ENCODE data around the gene MARCHF11. TPM values are rescaled to one million over a fixed set of nuclear protein-coding genes. Genes with fewer than 3 reads are reported as not detected.

The MARCHF11 gene
- total RNA-seq, 1 experiment from 2014 or later: not detected

DNA sequence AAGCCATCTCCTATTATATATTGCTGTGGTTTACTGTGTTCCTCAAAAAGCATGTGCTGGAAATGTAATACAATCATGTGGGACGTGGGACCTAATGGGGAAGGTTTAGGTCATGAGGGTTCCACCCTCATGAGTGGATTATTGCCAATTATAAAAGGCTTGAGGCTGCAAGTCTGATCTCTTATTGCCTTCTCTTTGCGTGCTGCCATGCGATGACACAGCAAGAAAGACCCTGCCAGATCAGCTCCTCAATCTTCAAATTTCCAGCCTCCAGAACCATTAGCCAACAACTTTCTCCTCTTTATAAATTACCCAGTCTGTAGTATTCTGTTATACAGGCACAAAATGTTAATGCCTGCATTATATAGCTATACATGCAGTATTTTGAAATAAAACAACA lies 45.4 kb downstream of the MARCHF11 start:
- no peak for DNase-seq (ENCODE audit: low read depth)

GRCh38 chr5:16131878-16132277 lies 47.7 kb downstream of the MARCHF11 start:
- no peak for DNase-seq (ENCODE audit: low read depth)

DNA sequence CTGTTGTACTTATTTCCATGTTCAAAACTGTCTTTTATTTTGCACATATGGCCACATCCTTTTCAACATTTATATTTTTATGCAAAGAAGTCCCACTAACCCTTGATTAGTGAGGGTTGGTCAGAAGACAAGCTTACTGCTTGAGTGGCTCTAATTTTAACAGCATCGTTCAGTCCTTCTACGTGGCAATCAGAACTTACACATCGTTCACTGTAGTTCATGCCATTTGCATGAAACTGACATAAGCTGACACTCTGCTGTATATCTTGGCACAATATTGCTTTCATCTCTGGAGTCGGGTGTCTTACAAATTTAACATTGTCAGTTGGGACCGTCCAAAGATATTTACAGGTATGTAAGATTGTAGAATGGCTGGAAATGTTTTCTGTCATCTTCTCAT lies 50.6 kb downstream of the MARCHF11 start:
- DNase-seq (ENCODE audit: low read depth): no peak

DNA sequence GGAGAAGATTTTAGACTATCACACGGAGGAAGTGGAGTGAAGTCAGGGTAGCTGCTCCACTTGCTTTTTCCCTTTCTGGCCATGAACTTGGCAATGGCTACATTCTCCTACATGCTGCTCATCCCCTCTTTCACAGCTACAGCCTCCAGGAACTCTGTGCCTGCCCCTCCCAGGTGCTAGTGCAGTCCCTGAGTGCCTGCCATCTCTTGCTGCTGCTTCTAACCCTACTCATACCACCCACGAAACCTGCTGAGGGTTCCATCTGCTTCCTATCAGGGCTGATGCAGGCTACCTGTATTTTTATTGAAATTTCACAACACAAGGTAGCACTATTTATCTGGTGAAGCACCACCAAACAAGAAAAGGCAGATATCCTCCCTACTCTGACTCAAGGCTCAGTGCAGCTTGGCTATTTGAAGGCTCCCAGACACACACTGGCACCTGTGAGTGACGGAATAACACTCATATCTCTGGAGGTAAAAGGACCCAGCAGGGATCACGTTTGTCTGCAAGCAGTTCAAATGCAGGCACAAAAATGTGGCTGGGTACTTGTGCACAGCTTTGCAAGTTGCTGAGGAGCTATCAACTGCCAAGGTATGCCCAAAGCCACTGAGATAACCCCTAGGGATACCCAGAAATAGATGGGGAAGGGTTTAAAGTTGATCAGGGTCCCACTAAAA lies 51.6 kb downstream of the MARCHF11 start:
- no peak for DNase-seq (ENCODE audit: low read depth)

- DNase-seq (ENCODE audit: low read depth): no peak
Observed at GRCh38 chr5:16120579-16120978, 59.0 kb downstream of the MARCHF11 start.

- DNase-seq (ENCODE audit: low read depth): no peak
Observed at GRCh38 chr5:16119790-16120189, 59.8 kb downstream of the MARCHF11 start.

DNA sequence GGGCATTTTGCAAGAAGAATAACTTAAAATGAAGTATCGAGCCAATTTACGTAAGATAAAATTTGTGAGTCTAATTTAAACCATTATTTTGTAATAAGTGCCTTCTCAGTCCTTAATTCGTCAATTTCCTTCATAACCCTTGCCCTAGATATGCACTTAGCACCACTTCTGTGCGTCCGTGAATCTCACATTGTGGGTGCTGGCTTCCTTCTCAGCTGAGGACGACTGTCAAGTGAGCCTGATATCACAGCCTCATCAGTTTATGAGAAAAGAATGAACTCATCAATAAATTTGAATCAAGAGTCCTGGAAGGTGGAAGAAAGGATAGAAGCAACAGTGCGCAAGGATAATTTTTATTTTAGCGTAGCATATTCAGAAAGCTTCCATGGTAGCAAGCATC lies 64.5 kb downstream of the MARCHF11 start:
- DNase-seq (ENCODE audit: low read depth): no peak

GRCh38 chr5:16108418-16108817 lies 71.2 kb downstream of the MARCHF11 start:
- no peak for DNase-seq (ENCODE audit: low read depth)

GRCh38 chr5:16104961-16105360 lies 74.6 kb downstream of the MARCHF11 start:
- no peak for DNase-seq (ENCODE audit: low read depth)

GRCh38 chr5:16095612-16096011 lies 84.0 kb downstream of the MARCHF11 start:
- DNase-seq (ENCODE audit: low read depth): no peak

DNA sequence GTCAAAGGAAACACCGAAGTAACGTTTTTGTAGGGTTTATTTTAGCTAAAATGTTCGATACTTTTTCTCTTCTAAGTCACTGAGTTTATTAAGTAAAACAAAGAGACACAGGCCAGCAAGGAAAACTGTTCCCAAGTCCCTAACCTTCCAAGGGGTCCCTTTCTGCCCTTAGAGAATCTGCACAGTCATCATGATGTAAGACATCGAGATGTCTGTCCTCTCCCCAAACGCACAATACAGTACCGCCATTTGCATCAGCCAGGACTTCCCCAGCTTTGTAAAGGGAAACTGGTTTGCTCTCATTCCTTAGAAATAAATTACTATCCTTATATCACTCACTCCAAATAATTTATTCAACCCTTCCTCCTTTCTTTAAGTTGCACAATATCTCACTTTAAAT lies 89.3 kb downstream of the MARCHF11 start:
- peak; percentile 13 for DNase-seq (ENCODE audit: low read depth)

DNA sequence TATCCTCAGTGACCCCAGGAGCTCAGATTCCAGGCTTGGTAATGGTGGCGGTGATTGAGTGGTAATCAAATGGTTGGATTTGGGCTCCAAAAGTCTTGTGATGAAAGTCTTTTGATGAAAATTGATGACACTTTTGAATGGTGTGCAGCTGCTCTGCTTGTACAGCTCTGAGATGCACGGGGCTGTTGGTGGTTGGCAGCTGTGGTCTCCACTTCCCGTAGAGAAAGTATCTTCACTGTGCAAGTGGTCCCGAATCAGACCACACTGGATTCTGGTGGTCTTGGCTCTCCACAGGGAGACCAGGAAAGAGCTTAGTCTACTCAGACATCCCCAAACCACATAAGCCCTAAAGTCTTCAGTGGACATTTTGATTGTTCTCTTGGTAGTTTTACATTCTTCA lies 96.6 kb downstream of the MARCHF11 start:
- DNase-seq (ENCODE audit: low read depth): no peak

- DNase-seq (ENCODE audit: low read depth): no peak
Observed at GRCh38 chr5:16082053-16082452, 97.5 kb downstream of the MARCHF11 start.

DNA sequence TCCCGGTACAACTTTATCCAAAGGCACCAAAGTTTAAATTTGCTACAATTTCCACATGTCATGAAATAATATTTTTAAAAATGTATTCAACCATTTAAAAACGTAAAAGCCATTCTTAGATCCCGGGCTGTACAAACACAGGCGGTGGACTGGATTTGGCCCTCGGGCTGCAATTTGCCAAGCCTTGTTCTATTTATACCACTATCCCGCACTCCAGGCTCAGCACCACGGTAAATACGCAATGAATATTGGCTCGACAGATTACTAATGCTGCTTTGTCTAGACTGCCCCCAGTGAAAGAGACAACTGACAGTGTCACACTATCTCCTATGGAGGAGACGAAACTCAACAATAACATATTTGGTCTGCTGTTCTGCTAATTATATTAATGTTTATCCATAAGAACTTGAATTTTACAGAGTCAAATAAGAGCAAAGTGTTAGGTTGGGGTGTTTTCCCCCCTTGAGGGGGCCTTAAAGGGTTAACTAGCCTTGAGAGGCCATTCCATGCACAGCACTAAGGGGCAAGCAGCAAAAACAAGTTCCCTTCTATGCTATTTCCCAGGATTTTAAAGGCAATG lies 98.1 kb downstream of the MARCHF11 start:
- no peak for DNase-seq (ENCODE audit: low read depth)

- no peak for DNase-seq (ENCODE audit: low read depth)
Observed at GRCh38 chr5:16076657-16077056, 102.9 kb downstream of the MARCHF11 start.

DNA sequence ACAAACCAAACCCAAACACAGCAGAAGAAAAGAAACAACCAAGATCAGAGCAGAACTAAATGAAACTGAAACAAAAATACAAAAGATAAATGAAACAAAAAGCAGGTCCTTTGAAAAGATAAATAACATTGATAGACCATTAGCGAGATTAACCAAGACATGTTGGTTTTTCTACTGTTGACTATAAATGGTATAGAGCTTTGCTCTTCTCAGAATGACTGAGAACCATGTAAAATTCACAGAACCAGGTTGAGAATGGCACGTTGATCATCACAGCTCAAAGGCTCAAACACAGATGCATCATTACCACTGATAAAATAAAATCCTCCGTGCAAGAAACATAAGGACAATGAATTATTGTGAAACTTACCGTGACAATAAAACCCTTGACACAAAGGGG lies 105.2 kb downstream of the MARCHF11 start:
- no peak for DNase-seq (ENCODE audit: low read depth)

DNA sequence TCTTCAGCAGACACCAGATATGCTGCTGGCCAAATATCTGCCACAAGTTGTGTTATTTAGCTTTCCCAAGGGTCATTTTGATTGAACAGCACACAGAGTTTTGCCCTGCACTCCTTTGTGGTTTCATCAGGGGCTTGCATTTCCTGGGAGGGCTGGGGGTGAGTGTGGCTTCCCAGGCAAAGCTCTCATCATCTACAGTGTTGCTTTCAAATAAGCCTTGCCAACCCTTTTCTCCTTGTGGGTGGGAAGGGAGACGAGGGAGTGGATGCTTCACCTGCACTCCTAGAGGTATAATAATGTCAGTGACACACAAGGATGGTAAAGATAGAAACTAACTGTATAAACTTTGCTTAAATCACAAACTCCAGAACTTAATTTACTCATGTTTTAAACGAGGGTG lies 107.0 kb downstream of the MARCHF11 start:
- no peak for DNase-seq (ENCODE audit: low read depth)

GRCh38 chr5:16067415-16067814 lies 112.2 kb downstream of the MARCHF11 start:
- DNase-seq (ENCODE audit: low read depth): no peak

GRCh38 chr5:16066810-16067209 lies 112.8 kb downstream of the MARCHF11 start:
- no peak for DNase-seq (ENCODE audit: low read depth)

GRCh38 chr5:16066320-16066719 lies 113.3 kb downstream of the MARCHF11 start:
- no peak for DNase-seq (ENCODE audit: low read depth)

GRCh38 chr5:16065831-16066230 lies 113.8 kb downstream of the MARCHF11 start:
- no peak for DNase-seq (ENCODE audit: low read depth)

- no peak for DNase-seq (ENCODE audit: low read depth)
Observed at GRCh38 chr5:16064135-16064893, 115.3 kb downstream of the MARCHF11 start.

DNA sequence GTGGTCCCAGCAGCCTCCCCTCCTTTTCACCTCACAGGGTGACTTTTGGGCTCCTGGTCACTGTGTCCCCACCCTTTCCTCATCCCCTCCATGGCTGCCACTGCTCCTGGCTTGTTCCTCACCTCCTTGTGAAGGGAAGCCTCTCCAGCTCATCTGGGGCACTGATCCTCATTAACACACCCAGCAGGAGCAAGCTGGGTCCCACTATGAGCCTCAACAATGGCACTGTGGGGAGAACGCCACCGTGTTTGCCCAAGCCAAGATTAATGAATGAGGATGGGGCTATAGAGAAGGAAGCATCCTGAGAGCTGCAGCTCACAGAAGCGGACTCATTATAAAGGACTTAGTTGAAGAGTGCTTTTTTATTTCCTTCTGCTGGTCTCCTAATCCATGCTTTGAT lies 118.4 kb downstream of the MARCHF11 start:
- no peak for DNase-seq (ENCODE audit: low read depth)

Measured in RPMI7951 (cell line).